GM23248 (cell line): Measurements from ENCODE around the gene TUBG2.
"Not testable (repeated sequence)": the region's sequence is repeated elsewhere in the genome, so short reads cannot be mapped to it uniquely, and the experiment has no call there.

Experiments
- EZH2 ChIP-seq: fragments of 200-600 bp; sonication (generic); IDR thresholded peaks from 2 replicates; pipeline ENCODE4 v1.6.1; 2018; ENCODE audit warnings: antibody characterized with exemption, mild to moderate bottlenecking; ENCODE audit not compliant: insufficient read depth, poor library complexity, severe bottlenecking
- EZH2phosphoT487 ChIP-seq: fragments of 200-600 bp; sonication (generic); IDR thresholded peaks from 2 replicates; pipeline ENCODE4 v1.6.1; 2018; ENCODE audit warnings: antibody characterized with exemption, moderate library complexity, mild to moderate bottlenecking, low read depth; ENCODE audit not compliant: insufficient read depth

DNA sequence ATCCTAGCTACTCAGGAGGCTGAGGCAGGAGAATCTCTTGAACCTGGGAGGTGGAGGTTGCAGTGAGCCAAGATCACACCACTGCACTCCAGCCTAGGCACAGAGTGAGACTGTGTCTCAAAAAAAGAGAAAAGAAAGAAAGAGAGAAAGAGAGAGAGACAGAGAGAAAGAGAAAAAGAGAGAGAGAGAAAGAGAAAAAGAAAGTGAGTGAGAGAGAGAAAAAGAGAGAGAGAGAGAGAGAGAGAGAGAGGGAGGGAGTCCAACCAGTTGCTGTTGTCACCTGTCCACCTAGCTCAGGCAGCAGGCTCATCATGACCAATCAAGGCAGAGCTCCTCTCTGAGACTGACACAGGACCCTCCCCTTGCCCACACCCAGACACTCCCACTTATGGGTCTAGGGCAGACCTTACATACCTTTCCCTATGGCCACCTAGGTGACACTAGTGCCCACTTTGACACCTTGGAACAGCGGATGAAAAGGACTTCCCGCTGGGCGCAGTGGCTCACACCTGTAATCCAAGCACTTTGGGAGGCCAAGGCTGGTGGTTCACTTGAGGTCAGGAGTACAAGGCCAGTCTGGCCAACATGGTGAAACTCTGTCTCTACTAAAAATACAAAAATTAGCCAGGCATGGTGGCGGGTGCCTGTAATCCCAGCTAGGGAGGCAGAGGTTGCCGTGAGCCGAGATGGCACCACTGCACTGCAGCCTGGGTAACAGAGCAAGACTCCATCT lies 31.9 kb upstream of the TUBG2 start:
- not testable (repeated sequence) for TF ChIP-seq EZH2, EZH2phosphoT487
